Adrenal gland (tissue), 5 donors: ENCODE measurements around the gene KCNT1.

Experiments
- CTCF ChIP-seq, 6 experiments: fragments of 450-650 bp in 4 of 6; fragments of 200-600 bp in 2 of 6; sonication (generic) in 1 of 6; IDR thresholded peaks; 1 replicate in 5 of 6; 2 replicates in 1 of 6; pipeline versions ENCODE4 v1.5.1 to v1.8.0; 2016 to 2021; ENCODE audit warnings: antibody characterized with exemption in 6 of 6, mild to moderate bottlenecking in 2 of 6, moderate library complexity in 1 of 6
- POLR2A ChIP-seq, 2 donors: fragments of 450-650 bp; IDR thresholded peaks; one replicate each; pipeline ENCODE4 v1.6.1; 2017; ENCODE audit warnings: antibody characterized with exemption in 2 of 2, mild to moderate bottlenecking in 2 of 2, moderate library complexity in 1 of 2
- donor health status: DM: no; HTN: no; CAD: no.

- TF ChIP-seq CTCF (IDR thresholded peaks at IDR 0.05) = no peak
- TF ChIP-seq POLR2A (IDR thresholded peaks at IDR 0.05) = no peak
Measured at GRCh38 chr9:135701067-135701958, 672 bp upstream of the KCNT1 start.
